ENCODE results near the gene PKD2.

PKD2 gene

DNA sequence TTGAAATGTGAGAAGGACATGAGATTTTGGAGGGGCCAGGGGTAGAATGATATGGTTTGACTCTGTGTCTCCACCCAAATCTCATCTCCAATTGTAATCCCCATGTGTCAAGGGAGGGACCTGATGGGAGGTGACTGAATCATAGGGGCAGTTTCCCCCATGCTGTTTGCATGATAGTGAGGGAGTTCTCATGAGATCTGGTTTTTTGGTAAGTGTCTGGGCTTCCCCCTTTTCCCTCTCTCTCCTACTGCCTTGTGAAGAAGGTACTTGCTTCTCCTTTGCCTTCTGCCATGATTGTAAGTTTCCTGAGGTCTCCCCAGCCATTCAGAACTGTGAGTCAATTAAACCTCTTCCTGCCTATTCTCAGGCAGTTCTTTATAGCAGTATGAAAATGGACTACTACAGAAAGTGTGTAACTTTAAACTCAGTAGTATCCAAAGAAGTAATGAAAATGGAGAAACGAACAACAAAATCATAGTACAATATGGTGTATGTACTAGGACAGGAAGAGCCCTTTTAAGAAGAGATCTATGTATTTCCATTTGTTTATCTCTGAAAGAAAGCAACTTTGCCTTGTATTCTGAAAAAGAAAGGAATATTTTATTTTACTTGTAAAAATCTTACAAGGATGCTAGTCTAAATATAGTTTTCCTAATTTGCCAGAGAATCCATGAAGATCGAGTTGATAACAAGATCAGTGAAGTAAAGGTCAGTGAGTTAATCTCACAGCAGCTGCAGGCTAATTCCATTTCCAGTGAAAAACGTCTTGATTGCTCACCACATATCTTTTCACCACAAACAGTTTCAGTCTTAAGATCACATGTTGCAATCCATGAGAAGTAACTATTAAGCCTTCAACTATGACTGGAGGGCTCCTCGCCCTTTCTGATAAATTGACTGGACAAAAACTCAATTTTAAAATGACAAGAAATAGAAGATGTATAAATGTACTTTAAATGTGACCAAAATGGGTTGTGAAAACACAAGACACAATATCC lies 20.5 kb downstream of the PKD2 start:
- no peak for DNase-seq

DNA sequence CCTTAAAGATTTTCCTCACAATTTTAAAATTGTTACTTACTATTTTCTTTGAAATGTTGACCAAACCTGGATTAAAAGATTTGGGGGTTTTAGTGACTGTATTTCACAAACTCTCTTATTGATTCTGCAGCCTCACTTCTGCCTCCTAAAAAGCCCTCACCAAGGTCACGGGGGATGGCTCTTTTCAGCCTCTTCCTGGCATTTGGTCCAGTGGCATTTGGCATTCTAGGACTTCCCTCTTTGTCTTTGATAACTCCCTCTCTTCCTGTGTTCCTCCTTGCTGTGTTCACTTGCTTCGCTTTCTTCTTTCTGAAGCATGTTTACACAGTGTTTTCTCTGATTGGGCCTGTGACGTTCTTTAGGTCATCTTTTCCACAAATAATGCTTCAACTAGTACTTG lies 21.5 kb downstream of the PKD2 start:
- DNase-seq: no peak

DNA sequence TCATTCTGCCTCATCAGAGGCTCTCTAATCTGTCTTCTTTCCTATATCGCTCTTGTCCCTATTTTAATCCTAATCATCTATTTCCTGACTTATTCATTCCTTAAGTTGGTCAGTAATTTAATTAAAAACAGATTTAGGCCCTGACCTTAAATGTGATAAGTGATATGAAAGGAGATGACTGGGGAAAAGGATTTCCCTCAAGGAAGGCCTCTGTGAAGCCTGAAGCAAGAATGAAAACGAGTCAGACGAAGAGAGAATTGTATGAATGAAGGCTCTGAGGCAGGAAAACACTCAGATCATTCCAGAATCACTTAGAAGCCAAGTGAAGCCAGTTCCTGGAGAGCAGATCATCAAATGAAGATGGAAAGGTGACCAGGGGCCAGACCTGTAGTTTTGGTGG lies 22.1 kb downstream of the PKD2 start:
- no peak for DNase-seq

DNA sequence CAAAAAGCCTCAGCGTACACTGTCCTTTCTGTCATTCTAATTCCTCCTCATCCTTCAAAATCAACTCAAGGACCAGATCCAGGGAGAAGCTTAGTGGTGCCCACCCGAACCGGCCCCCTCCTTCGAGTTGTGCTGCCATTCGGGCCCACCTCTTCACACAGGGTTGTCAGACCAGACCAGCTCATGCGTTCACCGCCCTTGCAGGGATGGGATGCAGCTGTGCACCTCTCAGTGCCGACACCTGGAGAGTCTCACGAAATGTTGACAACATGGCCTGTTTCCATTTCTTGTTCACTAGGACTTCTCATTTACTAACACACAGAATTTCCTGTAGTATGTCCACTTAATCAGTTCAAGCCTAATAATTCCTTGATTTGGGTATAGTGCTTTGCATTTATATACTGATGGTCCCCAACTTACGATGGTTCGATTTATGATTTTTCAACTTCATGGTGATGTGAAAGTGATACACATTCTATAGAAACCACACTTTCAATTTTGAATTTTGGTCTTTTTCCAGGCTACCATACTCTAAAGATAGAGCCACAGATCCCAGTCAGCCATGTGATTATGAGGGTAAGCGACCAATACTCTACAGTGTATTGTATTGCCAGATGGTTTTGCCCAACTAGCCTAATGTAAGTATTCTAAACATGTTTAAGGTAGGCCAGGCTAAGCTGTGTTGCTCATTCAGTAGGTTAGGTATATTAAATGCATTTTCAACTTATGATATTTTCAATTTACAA lies 23.3 kb downstream of the PKD2 start:
- no peak for DNase-seq

DNA sequence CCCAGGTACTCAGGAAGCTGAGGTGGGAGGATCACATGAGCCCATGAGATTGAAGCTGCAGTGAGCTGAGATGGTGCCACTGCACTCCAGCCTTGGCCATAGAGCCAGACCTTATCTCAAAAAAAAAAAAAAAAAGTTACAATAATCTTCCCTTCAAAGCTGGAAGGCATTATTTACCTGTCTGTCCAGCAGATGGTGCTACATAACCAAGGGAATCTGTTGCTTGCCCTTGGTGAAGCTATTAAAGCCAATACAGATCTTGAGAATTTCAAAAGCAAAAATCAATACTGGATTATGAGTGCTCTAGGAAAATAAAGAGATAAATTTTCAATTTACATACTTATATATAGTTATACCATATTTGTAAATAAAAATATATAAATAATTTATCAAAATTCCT lies 25.9 kb downstream of the PKD2 start:
- DNase-seq: peak; percentile 17 to 74 (median 53)

DNA sequence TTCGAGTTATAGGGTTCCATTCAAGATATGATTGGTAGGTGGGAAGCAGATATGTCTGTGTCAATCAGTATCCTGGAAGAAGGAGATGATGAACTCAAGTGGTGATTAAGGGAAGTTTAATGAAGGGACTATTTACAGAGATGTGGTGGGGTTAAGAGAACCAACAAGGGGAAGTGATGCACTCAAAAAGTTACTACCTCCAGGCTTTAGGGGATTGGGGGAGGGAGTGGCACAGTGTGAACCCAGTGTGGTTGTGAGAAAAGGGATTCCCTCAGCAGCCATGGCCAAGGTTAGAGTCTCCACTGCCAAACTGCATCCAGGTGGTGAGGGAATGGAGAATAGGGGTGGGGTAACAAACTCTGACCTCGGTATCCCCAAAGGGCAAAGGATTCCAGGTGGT lies 27.9 kb downstream of the PKD2 start:
- DNase-seq: peak in 1 of 3 experiments; percentile 26

DNA sequence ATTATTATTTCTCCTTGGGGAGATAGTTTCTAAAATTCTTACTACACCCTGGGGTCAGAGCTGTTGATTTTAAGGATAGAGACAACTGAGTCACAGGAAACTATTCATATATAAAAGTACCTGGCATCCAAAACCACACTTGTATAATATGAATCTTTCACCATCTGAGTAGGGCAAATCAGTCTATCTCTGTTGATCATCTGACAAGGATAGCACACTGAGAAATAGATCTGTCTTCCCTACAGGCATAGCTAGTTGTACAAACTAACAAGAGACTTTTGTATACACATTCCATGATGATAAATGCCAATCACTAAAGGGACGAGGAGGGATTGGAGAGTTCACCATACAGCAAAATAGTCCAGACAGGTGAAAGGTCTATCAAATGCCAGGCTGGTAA lies 30.0 kb downstream of the PKD2 start:
- DNase-seq: no peak

DNA sequence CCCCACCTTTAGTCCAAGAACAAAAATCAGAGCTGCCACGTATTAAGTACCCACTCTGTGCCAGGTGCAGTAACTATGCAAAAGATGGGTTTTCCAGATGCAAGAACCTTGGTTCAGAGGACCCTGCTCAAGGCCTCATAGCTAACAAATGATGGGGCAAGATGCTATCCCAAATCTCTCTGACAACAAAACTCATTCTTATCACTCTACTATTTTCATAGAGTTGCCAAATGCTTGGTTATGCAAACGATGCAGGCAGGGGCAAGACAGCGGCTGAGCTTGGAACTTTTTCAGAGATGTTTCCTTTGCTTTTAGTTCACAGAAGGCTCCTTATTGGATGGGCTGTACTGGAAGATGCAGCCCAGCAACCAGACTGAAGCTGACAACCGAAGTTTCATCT lies 30.5 kb downstream of the PKD2 start:
- DNase-seq: no peak

DNA sequence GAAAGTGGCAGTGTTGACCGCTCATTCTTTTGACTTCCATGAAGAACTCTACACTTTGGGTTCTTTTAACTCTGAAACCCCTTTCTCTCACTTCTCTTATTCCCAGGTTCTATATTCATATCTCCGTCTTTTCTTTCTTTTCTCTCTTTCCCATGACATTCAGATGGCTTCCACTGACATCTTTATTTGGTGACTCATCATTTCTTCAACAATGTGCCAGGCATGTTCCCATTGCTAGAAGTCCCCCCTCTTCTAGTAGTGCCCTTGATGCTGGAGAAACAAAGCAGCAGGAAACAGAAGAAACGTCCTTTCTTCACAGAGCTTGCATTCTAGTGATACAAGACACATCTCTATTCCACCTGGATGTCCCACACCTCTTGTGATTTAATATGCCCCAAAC lies 33.3 kb downstream of the PKD2 start:
- DNase-seq: no peak

DNA sequence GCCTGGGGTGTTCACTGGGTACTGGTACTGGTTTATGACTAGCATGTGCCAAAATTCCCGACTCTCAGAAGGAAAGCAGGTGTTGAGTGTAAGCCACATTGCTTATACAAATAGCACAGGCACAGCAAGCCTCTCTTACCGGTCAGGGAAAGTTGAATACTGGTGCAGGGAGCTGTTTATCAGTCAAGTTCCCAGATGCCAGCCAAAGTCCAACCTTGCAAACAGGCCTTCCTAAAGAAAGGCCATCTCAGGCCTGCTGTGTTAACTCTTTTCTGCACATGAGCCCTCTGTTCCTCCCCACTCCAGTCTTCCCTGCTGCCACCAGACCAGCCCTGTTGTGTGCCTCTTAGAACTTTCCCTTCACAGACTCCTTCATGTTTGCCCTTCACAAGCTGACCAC lies 34.2 kb downstream of the PKD2 start:
- no peak for DNase-seq

DNA sequence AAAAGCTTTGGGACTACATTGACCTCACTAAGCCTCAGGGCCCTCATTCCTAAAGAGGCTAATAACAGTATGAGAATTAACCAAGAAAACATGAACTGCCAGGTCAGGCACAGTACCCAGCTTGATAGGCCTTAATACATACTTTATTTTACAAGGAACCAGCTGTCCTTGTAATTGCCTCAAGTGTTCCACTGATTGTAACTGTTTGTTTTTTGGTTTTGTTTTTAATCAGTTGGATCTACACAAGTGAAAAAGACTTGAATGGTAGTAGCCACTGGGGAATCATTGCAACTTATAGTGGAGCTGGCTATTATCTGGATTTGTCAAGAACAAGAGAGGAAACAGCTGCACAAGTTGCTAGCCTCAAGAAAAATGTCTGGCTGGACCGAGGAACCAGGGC lies 35.6 kb downstream of the PKD2 start:
- DNase-seq: no peak

DNA sequence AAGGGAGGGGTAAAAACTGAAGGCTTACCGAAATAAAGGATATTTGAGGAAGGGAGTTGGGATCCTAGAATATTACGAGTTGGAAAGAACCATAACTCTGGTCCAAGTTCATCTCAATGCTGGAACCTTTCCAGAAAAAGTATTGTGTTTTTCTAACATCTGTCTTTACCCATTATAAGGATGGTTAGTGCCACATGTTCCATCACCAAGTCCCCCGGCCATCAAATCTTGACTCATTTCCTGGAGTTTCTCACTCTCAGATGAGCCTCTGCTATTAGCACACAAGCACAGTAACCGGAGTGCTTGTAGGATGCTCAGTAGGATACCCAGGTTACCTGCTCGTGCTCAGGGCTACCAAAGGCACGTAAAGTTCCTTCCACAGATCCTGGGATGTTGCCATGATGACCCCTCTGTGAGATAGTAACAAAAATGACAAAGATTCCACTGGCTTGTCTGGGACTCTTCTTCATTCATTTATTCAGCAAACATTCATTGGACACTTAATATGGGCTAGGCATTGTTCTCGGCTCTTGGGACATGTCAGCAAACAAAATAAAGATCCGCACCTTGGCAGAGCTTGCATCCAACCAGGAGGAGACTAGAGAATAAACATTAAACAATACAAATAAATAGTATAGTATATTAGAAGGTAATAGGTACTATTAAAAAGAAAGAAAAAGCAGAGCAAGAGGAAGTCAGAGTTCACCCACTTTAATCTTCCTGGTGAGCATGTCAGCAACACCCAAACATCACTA lies 36.3 kb downstream of the PKD2 start:
- DNase-seq: no peak

DNA sequence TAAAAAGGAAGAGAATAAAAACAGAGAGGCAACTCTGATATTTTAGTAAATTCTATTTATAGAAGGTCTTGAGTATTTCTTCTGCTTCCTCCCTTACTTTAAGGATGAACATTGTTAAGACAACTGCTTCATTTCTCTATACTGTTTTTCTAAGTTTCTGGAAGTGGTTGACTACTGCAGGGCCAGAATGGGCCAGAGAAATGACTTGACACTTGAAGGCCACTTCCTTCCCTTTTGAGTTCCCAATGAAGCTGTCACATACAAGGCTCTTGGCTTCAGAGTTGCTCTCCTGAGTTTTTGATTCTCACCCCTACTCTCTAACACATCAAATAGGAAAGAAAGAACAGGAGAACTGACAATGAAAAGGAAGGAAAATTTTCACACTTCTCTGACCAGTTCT lies 37.6 kb downstream of the PKD2 start:
- no peak for DNase-seq

DNA sequence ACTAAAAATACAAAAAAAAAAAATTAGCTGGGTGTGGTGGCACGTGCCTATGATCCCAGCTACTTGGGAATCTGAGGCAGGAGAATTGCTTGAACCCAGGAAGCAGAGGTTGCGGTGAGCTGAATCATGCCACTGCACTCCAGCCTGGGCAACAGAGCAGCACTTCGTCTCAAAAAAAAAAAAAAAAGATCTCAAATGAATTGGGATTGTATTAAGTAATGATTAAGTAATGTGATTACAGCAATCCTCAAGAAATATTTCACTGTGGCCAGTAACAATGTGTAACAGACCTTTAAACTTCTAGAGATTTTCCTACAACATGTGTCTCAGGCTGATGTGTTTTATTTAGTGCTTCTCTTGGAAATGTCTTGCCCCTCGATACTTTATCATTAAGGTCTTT lies 46.8 kb downstream of the PKD2 start:
- DNase-seq: no peak

DNA sequence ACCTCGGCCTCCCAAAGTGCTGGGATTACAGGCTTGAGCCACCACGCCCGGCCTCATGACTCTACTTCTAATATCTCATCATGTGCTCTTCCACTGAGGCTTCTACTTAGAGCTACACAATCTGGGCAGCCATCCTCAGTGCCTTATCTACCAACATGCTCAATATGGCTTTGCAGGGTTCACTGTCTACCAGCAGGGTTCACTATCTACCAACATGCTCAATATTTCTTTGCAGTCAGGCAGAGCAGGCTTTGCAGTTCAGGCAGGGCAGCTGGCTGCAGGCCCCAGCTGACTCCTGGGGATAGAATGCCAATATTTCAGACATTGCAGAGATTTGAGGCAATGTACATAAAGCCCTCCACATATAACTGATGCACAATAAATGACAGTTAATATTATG lies 47.5 kb downstream of the PKD2 start:
- peak in 1 of 3 experiments; percentile 7 for DNase-seq

DNA sequence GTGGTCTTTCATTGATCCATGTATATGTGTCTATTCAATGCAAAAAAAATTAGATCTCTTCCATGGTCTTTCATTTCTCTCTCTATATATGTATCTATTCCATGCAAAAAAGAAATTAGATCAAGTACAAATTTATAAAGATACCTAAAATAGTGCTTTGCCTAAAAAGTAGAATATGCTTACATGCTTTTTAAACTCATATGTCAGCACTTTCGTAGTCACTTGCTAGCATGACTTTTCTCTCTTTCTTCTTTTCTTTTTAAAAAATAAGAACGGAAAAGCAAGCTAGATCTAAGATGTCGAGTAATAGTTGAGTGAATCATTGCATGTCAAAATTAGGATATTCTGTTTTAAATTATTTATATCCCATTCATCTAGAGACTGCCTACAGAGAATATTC lies 50.9 kb downstream of the PKD2 start:
- no peak for DNase-seq

DNA sequence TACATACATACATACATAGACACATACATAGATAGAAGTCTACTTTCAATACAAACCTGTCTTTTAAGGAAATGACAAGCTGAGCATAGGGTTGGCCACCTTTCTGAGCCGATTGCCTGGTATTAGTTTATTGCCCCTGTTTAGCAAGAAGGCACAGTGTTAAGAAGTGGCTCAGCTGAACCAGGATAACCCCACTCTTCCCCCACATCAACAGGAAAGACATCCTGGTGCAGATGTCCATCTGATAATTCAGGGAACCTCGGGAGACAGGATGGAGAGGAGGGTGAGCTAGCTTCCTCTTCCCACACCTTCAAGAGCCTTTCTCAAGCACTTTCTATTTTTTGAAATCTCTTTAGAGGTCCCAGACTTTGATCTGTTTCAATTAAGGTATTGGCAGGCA lies 52.3 kb downstream of the PKD2 start:
- DNase-seq: no peak

DNA sequence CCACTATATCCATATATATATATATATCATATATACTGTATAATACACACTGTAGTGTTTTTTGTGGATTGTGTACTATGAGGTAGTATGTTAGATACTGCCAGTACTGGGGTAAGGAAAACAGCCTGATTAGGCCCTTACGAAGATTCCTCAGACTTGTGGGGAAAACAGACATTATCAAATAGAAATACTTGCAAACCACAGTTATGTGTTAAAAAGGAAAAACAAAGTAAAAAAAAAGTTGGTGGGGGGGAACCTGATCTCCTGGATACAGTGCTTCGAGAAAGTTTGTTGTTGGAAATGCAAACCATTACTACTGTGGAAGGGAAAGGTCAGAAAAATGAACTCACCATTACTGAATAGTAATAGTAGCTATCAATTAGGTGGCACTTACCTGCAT lies 53.0 kb downstream of the PKD2 start:
- no peak for DNase-seq

DNA sequence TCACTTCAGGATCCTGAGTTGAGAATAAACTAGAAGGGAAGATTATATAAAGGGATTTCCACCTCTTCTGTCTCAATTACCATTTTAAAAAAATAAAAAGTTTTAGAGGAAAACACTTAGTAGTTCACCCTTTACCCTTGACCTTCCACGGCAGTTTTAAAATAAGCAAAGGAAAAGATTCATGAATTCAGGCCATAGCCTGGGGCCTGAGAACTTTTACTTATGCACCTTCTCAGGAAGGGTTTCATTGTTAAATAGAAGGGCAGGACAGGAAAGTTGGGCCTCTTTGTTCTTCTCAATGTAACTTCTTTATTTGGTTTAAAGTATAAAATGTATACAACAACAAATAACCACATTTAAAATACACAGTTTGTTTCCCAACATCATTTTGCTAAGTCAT lies 54.9 kb downstream of the PKD2 start:
- no peak for DNase-seq

DNA sequence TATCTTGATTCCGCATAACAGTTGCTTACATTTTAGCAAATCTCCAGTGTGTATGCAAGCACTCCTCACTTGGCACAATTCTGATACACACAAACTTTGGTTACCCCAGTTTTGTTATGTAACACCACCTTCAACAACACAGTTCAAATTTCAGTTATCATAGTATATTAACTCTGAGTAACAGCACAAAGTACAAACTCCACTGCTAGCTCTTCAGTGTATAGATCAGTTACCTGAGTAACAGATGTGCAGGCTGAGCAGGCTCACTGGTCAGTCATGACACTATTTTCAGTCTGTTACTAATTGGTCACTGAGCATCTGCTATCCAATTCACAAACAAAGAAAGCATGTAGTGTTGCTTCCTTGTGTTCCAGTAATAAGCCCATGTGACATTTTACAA lies 55.4 kb downstream of the PKD2 start:
- DNase-seq: no peak

DNA sequence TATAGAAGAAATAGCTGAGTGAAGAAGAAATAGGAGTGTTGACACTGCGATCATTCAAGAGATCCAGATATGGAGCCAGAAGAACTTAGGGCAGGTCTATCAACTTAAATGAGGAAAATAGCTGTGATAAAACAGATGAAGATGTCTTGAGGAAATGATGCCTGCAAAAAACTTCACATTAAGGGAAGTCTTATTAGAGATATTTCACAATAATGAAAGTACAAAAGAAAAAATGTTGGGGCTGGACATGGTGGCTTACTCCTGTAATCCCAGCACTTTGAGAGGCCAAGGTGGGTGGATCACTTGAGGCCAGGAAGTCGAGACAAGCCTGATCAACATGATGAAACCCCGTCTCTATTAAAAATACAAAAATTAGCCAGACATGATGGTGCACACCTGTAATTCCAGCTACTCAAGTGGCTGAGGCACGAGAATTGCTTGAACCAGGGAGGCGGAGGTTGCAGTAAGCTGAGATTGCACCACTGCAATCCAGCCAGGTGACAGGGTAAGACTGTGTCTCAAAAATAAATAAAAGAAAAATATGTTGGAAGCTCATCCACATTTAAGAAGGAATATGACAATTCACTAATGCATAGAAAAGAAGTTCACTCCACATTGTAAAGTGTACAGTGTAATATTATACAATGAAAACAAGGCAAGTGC lies 56.3 kb downstream of the PKD2 start:
- DNase-seq: no peak

DNA sequence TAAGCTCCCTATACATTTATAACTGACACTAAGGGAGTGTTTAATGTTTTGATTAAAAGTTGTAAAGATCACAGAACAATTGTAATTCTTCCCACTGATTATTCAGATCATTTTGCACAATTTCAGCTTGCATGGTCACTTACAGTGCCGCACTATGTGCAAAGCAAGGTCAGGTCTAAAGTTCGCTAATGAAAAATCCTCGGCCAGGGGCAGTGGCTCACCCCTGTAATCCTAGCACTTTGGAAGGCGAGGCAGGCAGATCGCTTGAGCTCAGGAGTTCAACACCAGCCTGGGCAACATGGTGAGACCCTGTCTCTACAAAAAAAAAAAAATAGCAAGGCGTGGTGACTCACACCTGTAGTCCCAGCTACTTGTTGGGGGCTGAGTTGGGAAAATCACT lies 57.0 kb downstream of the PKD2 start:
- no peak for DNase-seq

DNA sequence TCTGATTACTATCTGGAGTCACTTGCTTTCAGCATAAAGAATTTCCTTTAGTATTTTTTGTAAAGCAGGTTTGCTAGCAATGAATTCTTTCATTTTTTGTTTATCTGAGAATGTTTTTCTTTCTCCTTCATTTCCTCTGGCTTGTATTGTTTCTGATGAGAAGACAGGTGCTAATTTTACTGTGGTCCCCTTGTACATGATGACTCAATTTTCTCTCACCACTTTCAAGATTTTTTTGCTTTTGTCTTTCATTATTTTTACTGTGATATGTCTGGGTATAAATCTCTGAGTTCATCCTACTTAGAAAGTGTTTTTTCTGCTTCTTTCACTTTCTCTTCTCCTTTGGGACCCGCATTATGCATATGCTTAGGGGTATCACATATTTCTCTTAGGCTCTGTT lies 62.6 kb downstream of the PKD2 start:
- no peak for DNase-seq

Data from NCI-H1417 (cell line).